Sciatic nerve (tissue), 2 donors: ENCODE measurements around the gene CHIC2. TPM values are rescaled to one million over a fixed set of nuclear protein-coding genes. Genes with fewer than 3 reads are reported as not detected.
A peak's percentile ranks its signal among the peaks of the same experiment; 100 is the strongest.
"Not testable (repeated sequence)": the region's sequence is repeated elsewhere in the genome, so short reads cannot be mapped to it uniquely, and the experiment has no call there.

Source experiments
- ATAC-seq: fragments of 200-7000 bp; cut with Tn5 transposase; one replicate; pipeline ENCODE4 v1.9.1; 2020; ENCODE audit warnings: mild to moderate bottlenecking, moderate library complexity
- DNase-seq: peaks from one replicate; pipeline ENCODE4 v3.0.0-alpha.2; 2020; ENCODE audit warnings: low spot score
- intact Hi-C: fragments of 100-400 bp; cut with DNase I; formaldehyde crosslinking; loops from one replicate; pipeline ENCODE4 v1.14.2; 2022
- total RNA-seq: library from RNA; stranded (reverse); fragmentation: NEBNext Ultra II Directional; extraction: Animal tissue kit (Norgen Biotek cat#: 25700); gene quantifications from one replicate; pipeline ENCODE4 v1.2.1, GENCODE V29; 2021
- donor health status: DM: no; HTN: no; CAD: no.
- donor health status: DM: no; HTN: no; CAD: no.

CHIC2 gene
- total RNA-seq, 1 donor from 2014 or later, result 34.2 TPM

DNA sequence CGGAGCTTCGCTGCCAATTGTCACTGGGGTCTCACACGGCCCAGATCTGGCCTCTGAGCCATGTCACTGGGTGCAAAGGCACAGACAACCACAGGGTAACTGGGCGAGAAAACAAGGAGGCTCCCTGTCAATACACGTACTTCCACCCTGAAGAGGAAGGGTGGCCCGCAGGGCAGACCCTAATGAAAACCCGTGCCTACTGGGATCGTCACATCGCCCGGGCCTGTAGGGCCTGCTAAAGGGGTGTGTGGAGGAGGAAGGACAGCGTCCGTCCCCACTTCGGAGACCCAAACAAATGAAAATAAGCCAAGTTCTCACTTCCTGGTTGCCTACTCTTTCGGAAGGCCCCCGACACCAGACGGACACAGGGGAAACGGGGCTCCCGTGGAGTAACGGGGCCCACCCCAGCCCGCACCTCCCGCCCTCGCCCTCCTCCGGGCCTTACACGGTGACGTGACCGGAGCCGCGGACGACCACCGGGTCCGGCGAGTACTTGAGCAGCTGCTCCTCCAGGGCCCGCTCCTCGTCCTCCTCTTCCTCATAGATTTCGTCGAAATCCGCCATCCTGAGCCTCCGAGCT is 578 bp downstream of the CHIC2 start:
- peak; percentile 54 for ATAC-seq
- peak; percentile 71 for DNase-seq
- intact Hi-C loops, result no loop called here

DNA sequence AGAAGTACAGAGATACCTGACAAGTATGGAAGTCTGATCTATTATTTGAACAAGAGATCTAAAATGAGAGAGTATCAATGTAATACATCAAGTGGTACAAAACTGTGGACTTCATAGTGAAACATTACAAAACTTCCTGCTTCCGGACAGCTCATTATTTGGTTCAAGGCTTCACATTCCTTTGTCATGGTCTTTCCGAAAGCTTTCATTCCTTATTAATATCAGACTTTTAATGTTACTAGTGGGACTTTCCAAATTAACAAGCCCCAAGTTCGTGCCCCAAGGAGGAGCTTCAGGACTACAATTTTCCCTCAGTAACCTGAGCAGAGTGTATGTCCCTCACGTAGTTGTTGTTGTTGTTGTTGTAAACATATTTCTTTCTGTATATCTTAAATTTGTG is 1.2 kb downstream of the CHIC2 start:
- intact Hi-C loops, result no loop called here
- ATAC-seq, result no peak

DNA sequence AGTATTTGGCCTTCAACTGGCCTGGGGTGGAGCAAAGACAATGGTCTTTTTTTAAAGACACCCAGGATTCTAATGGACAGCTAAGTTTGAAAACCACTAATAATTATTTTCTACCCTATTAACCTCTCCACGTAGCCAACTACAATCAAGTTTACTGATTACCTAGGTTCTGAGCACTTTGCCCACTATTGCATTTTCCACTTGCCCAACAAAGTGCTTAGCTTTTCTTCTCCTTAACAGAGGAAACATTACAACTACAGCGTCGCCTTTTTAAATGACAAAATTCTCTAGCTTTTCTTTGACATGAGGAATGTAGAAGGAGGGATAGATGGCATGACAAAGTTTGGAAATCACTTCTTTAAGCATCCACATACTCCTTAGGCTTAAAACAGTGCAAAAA is 2.0 kb downstream of the CHIC2 start:
- ATAC-seq (no peak), DNase-seq (no peak)
- intact Hi-C loops, result no loop called here

More for the DNA sequence above, 1.2 kb downstream of the CHIC2 start:
- DNase-seq, result no peak

DNA sequence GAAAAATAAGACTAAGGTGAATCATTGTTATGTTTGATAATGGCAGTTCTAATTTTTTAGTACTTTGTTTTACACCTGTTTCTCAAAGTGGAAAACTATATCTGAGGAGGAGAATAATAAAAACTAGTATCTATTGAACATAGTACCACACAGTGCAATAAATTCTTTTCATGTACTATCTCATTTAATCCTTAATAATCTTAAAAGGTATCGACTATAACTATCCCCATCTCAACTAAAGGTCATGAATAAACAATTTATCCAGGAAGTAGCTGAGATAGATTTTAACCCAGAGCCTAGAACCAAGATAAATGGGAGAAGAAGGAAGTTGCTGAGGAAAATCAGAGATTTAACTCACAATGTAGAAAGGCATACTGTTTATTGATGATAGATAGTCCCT is 2.5 kb downstream of the CHIC2 start:
- intact Hi-C loops, result no loop called here
- DNase-seq, result no peak
- no peak for ATAC-seq

GRCh38 chr4:54061067-54061466 is 3.3 kb downstream of the CHIC2 start:
- ATAC-seq, result no peak
- DNase-seq, result no peak
- intact Hi-C loops, result no loop called here

DNA sequence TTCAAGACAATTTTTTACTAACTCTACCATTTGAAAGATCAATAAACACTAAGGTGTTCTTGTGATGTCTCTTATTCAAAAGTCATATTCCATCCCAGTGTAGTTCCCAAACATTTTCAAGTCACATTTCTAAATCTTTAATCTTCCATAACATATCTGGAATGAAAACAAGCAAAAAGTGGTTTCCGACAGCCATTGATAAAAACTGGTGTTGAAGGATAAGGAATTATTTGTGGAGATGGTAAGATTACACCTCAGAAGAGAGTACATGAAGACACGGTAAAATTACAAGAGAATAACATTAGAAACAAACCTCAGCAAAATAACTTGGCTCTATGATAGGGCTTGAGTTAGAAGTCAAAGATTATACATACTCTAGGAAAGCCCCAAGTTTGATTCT is 4.3 kb downstream of the CHIC2 start:
- no peak for ATAC-seq

DNA sequence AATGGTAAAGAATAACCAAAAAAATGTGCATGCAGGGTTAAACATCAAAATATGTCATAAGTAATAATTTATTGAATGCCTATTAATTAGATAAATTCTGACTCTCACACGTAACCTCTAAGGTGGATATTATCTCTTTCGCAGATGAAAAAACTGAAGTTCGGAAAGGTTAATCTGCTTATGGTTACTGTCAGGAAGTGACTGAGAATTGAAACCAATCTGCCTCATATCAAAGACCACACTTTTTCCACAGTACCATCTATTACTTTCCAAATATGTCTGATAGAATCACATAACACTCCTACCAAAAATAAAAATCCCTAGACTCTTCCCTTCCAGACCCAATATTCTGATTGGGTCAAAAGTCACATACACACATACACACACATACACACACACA is 6.2 kb downstream of the CHIC2 start:
- DNase-seq (no peak), ATAC-seq (no peak)
- intact Hi-C loops, result no loop called here

More for the DNA sequence above, 4.3 kb downstream of the CHIC2 start:
- intact Hi-C loops, result no loop called here
- no peak for DNase-seq

GRCh38 chr4:54056360-54056759 is 8.0 kb downstream of the CHIC2 start:
- intact Hi-C loops, result no loop called here
- DNase-seq (no peak), ATAC-seq (no peak)

DNA sequence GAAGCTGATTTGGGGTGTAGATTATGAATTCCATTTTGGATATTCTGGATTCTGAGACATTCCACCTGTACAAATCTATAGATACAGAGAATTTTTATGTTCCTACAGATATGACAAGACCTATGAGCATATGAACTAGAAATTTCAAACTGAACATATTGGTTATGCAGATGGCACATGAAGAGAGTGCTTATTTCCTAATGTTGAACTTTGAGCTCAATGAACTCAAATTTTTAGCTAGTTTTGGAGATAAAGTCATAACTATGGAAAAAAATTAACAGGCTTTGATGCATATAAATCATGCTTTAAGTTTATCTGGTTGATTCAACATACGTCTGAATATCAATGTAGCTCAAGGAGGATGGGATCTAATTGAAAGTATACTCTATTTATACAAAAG is 8.9 kb downstream of the CHIC2 start:
- intact Hi-C loops, result no loop called here
- DNase-seq, result no peak
- no peak for ATAC-seq

DNA sequence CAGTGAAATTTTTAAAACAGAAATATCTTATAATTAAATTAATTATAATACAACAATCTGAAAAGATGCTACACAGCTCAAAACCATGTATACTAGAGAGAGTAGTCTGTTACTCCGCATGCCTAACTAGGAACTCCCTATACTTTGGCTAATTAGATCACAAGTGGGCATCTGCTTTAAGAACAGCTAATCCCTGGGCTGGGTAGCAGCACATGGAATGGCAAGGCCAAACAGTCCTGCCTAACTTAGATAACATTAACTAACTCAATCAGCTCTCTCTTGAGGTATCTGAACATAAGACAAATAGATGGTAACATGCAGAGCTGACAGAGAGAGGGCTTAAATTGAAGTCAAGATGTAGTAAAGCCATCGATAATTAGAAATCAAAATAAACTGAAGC is 9.9 kb downstream of the CHIC2 start:
- DNase-seq, result no peak

GRCh38 chr4:54053322-54053721 is 11.1 kb downstream of the CHIC2 start:
- intact Hi-C loops, ATAC-seq, DNase-seq: not testable (repeated sequence)

More for the DNA sequence above, 9.9 kb downstream of the CHIC2 start:
- intact Hi-C loops, result no loop called here
- no peak for ATAC-seq

DNA sequence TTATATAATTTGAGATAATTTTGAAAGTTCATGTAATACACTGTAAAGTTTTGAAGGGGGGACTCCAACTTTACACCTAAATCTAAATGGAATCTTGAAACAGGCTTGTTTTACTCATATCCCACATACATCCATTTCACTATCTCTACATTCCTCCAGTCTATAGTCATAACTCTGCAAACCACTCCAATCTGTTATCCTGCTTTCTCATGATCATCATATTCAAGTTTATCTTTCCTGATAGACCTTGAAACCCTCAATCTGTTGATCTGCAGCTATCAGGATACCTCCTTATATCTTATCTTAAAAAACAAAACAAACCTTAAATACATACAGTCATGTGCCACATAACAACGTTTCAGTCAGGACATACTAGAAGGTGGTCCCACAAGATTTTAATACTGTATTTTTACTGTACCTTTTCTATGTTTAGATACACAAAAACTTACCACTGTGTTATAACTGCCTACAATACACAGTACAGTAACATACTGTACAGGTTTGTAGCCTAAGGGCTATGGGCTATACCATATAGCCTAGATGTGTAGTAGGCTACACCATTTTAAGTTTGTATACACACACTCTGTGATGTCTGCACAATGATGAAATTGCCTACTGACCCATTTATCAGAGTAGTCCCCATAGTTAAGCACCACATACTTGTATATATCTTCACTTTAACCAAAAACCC is 14.0 kb downstream of the CHIC2 start:
- ATAC-seq, result no peak
- DNase-seq, result no peak
- intact Hi-C loops, result no loop called here

GRCh38 chr4:54043630-54044029 is 20.8 kb downstream of the CHIC2 start:
- ATAC-seq, DNase-seq, intact Hi-C loops: not testable (repeated sequence)

GRCh38 chr4:54041933-54042332 is 22.5 kb downstream of the CHIC2 start:
- intact Hi-C loops, result no loop called here

GRCh38 chr4:54041100-54041499 is 23.3 kb downstream of the CHIC2 start:
- ATAC-seq (no peak), DNase-seq (no peak)
- intact Hi-C loops, result no loop called here

More at GRCh38 chr4:54041933-54042332, 22.5 kb downstream of the CHIC2 start:
- no peak for ATAC-seq
- DNase-seq, result no peak

DNA sequence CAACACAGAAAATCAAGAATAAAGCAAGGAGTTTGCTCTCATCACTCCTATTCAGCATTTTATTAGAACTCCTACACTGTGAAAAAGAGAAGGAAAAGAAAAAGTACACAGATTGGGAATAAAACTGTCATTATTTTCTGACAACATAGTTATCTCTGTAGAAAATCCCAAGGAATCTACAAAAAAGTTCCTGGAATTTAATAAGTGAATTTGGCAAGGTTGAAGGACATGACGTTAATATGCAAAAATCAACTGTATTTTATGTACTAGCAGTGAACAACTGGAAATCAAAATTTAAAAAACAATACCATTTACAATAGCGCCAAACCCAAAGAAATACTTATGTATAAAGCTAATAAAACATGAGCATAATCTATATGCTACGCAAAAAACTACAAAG is 26.3 kb downstream of the CHIC2 start:
- no peak for ATAC-seq
- DNase-seq, result no peak
- intact Hi-C loops, result no loop called here

- intact Hi-C loops, result no loop called here
- ATAC-seq (no peak), DNase-seq (no peak)
Measured at GRCh38 chr4:54036184-54036583, 28.2 kb downstream of the CHIC2 start.

DNA sequence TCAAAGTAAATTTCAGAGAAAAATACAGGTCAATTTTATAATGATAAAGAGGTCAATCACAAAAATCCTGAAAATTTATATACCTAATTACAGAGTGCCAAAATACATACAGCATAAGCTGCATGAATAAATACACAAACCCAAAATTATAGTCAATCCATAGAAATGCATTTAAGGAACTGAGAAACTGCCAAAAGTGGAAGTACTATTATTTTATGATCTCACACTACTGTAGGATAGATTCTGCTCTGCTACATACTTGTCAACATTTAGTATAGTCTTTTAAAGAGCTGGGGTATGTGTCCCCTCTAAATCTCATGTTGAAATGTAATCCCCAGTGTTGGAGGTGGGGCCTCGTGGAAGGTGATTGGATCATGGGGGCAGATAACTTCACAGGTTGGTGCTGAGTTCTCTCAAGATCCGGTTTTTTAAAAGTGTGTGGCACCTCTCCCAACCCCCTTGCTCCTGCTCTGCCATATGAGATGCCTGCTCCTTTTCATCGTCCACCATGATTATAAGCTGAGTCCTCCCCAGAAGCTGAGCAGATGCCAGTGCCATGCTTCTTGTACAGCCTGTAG is 31.8 kb downstream of the CHIC2 start:
- no peak for ATAC-seq
- intact Hi-C loops, result no loop called here

DNA sequence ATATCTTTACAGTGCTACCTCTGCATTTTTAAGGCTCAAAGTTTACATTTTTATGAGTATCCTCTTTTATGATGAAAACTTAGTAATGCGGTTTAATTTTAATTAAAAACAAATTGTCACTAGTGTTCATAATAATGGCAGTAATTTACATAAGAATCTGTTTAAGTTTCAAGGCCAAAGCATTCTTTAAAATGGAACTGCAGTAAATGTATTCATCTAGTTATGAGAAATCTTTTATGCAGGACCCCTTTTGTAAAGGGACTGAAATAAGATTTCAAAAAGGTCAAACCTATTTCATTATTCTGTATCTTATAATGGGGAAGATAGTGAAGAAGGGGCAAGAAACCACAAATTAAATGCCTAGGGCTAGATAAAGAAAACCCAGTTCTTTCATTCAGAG is 37.1 kb downstream of the CHIC2 start:
- intact Hi-C loops, result no loop called here
- no peak for DNase-seq
- ATAC-seq, result no peak

More for the DNA sequence above, 31.8 kb downstream of the CHIC2 start:
- no peak for DNase-seq

- intact Hi-C loops, result no loop called here
Measured at GRCh38 chr4:54025582-54025981, 38.8 kb downstream of the CHIC2 start.

More at GRCh38 chr4:54025582-54025981, 38.8 kb downstream of the CHIC2 start:
- ATAC-seq (no peak), DNase-seq (no peak)
